Panc1 (cell line): ENCODE data around the gene INPP4B.

Source experiments
- POLR2AphosphoS5 ChIP-seq: IDR thresholded peaks from 2 replicates; pipeline ENCODE4 v1.6.1; 2012; ENCODE audit warnings: mild to moderate bottlenecking, low read depth, low read length, moderate library complexity
- SIN3A ChIP-seq: IDR thresholded peaks from 2 replicates; pipeline ENCODE4 v1.6.1; 2012; ENCODE audit warnings: low read depth, mild to moderate bottlenecking, low read length, moderate library complexity, borderline replicate concordance; ENCODE audit not compliant: insufficient read depth
- TF ChIP-seq, protein P1 (sequence below): fragments of 450-650 bp; IDR thresholded peaks from 2 replicates; pipeline ENCODE4 v1.5.1; 2017; ENCODE audit warnings: mild to moderate bottlenecking
- TF ChIP-seq, protein P2 (sequence below), 2 experiments: IDR thresholded peaks; 2 replicates each; pipeline ENCODE4 v1.6.1; 2011 to 2012; ENCODE audit warnings: low read depth in 2 of 2, control low read depth in 1 of 2, low read length in 1 of 2, mild to moderate bottlenecking in 1 of 2, moderate library complexity in 1 of 2; ENCODE audit not compliant: insufficient read depth in 1 of 2

DNA sequence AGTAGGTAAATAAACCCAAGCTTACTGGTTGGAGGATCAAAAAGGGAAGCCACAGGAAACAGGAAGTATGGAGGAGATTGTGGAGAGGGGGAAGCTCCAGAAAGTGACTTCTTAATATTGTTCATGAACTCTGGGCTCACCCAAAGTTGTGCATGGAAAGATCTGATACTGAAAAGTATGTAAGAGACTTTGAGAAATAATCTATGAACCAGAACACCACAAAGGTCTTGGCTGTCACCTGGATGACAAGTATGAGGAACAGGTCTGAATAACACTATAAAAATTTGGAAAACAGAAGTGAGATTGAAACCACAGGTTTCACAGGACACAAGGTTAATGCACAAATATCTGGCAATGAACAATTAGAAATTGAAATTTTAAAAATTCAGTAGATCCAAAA is 567.4 kb downstream of the INPP4B start:
- TF ChIP-seq, protein P1, sequence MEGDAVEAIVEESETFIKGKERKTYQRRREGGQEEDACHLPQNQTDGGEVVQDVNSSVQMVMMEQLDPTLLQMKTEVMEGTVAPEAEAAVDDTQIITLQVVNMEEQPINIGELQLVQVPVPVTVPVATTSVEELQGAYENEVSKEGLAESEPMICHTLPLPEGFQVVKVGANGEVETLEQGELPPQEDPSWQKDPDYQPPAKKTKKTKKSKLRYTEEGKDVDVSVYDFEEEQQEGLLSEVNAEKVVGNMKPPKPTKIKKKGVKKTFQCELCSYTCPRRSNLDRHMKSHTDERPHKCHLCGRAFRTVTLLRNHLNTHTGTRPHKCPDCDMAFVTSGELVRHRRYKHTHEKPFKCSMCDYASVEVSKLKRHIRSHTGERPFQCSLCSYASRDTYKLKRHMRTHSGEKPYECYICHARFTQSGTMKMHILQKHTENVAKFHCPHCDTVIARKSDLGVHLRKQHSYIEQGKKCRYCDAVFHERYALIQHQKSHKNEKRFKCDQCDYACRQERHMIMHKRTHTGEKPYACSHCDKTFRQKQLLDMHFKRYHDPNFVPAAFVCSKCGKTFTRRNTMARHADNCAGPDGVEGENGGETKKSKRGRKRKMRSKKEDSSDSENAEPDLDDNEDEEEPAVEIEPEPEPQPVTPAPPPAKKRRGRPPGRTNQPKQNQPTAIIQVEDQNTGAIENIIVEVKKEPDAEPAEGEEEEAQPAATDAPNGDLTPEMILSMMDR = no peak
- TF ChIP-seq, protein P2, sequence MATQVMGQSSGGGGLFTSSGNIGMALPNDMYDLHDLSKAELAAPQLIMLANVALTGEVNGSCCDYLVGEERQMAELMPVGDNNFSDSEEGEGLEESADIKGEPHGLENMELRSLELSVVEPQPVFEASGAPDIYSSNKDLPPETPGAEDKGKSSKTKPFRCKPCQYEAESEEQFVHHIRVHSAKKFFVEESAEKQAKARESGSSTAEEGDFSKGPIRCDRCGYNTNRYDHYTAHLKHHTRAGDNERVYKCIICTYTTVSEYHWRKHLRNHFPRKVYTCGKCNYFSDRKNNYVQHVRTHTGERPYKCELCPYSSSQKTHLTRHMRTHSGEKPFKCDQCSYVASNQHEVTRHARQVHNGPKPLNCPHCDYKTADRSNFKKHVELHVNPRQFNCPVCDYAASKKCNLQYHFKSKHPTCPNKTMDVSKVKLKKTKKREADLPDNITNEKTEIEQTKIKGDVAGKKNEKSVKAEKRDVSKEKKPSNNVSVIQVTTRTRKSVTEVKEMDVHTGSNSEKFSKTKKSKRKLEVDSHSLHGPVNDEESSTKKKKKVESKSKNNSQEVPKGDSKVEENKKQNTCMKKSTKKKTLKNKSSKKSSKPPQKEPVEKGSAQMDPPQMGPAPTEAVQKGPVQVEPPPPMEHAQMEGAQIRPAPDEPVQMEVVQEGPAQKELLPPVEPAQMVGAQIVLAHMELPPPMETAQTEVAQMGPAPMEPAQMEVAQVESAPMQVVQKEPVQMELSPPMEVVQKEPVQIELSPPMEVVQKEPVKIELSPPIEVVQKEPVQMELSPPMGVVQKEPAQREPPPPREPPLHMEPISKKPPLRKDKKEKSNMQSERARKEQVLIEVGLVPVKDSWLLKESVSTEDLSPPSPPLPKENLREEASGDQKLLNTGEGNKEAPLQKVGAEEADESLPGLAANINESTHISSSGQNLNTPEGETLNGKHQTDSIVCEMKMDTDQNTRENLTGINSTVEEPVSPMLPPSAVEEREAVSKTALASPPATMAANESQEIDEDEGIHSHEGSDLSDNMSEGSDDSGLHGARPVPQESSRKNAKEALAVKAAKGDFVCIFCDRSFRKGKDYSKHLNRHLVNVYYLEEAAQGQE (IDR thresholded peaks at IDR 0.05; ENCODE audit: insufficient read depth in 1 of 2, low read depth in 2 of 2, low read length in 1 of 2) = no peak
- TF ChIP-seq POLR2AphosphoS5 (no peak), SIN3A (no peak)
